Measurements from ENCODE around the gene TRMT2A. TPM values are rescaled to one million over a fixed set of nuclear protein-coding genes. Genes with fewer than 3 reads are reported as not detected.
"Not testable (repeated sequence)": the region's sequence is repeated elsewhere in the genome, so short reads cannot be mapped to it uniquely, and the experiment has no call there.

TRMT2A gene, protein sequence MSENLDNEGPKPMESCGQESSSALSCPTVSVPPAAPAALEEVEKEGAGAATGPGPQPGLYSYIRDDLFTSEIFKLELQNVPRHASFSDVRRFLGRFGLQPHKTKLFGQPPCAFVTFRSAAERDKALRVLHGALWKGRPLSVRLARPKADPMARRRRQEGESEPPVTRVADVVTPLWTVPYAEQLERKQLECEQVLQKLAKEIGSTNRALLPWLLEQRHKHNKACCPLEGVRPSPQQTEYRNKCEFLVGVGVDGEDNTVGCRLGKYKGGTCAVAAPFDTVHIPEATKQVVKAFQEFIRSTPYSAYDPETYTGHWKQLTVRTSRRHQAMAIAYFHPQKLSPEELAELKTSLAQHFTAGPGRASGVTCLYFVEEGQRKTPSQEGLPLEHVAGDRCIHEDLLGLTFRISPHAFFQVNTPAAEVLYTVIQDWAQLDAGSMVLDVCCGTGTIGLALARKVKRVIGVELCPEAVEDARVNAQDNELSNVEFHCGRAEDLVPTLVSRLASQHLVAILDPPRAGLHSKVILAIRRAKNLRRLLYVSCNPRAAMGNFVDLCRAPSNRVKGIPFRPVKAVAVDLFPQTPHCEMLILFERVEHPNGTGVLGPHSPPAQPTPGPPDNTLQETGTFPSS
- 111 and 113 TPM in 2 replicates for total RNA-seq

DNA sequence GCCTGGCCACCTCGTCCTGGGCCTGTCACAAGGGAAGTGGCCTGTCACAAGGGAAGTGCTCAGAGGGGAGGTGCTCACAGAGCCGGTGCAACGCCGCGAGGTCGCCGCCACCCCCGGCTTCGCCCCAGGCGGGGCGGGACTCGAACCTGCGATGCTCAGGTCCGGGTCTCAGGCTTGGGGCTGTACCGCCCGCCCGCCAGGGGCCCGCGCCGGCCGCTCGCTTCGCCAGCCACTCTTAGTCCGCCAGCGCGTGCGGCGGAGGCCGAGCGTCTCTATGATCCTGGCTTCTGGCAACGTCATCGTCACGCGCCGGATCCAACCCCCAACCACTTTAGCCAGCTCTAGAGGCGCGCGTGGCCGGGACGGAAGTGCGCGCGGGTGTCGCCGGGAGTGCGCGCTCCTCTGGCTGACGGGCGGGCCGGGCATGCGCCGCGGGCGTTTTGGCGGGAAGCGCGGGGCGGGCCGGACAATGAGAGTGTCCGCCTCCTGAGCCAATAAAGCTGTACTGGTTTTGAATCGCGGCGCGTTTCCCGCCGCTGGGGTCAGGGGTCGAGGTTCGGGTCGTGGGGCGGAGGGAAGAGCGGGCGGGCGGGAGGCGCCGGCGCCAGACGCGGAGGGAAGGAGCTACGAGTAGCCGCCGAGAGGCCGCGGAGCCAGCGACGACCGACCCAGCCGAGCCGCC, at the start of gene TRMT2A:
Gene TRMT2A (minus strand): TSS at position 276 of the 682 bp plus-strand sequence. CDS start 320 bp downstream, outside the sequence.
- intact Hi-C loops (cut with micrococcal nuclease): loop anchor here (1.0 to 5.0 kb wide), 12 partner anchors 14 to 995 kb away; partner anchors contain the start of genes ARVCF, DGCR2, DGCR6L and DGCR8

DNA sequence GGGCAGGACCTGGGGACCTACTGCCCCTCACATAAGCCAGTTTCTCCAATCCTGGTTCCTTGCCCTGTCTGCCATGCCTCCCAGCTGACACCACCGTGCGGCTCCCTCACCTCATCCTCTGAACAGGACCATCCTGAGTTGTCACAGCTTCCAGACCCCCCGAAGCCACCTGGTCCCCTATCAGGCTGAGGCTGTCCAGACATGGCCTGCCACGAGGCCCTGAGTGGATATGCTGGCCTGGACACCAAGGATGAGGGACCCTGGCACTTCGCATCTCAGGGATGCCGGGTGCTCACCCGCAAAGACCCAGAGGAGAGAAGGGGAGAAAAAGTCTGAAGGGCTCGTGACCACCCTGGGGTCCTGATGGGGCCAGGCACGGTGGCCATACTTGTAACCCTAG, 49.7 kb upstream of the TRMT2A start:
- intact Hi-C loops (cut with micrococcal nuclease): no loop called here

DNA sequence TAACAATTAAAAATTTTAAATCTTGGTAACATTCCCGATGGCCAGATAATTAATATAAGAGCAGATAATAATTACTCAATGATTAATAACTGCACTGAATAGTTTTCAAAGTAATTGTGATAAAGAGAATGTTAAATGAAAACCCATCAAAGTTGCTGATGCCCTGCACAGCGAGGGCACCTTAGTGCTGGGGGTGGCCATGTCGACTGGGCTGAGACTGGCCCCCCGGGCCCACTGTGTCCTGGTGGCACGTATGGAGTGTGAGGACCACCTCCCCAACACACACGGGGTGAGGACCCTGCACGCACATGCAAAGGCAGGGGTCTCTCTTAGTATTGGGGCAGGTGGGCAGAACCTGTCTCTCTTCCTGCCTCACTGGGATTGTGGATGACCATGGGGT, 48.9 kb upstream of the TRMT2A start:
- intact Hi-C loops (cut with micrococcal nuclease): no loop called here

DNA sequence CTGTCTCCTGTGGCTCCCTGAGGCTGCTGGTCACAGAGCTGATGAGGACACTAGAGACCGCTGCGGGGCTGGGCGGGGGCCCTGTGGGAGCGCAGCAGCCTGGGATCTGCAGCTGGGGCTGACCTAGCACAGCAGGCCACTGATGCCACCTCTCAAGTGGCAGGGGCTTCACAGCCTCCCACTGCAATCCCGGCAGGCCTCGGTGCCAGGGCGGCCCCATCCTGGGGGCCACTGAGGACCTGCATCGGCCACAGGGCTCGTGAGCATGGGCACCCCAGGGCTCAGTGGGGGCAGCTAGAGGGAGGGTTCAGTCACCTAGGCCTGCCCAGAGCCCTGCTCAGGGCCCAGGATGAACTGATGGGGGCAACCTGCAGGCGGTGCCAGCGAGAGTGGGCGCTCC, 48.4 kb upstream of the TRMT2A start:
- intact Hi-C loops (cut with micrococcal nuclease): no loop called here

DNA sequence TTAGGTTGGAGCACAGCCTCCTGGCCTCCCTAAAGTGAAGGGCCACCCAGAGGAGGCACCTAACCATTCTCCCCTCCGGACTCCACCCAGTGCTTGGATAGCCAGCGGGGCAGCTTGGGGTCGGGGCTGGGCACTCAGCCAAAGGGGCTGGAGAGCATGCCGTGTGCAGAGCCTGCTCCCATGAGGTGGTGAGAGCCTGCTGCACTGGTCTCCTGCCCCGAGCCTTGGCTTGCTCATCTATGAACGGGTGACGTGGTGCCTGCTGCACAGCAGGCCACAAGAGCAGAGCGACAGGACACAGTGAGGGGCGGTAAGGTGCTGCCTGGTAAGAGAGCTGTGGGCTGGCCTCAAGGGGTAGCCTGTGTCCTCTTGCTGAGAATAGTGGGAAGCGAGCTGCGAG, 47.8 kb upstream of the TRMT2A start:
- intact Hi-C loops (cut with micrococcal nuclease): no loop called here

DNA sequence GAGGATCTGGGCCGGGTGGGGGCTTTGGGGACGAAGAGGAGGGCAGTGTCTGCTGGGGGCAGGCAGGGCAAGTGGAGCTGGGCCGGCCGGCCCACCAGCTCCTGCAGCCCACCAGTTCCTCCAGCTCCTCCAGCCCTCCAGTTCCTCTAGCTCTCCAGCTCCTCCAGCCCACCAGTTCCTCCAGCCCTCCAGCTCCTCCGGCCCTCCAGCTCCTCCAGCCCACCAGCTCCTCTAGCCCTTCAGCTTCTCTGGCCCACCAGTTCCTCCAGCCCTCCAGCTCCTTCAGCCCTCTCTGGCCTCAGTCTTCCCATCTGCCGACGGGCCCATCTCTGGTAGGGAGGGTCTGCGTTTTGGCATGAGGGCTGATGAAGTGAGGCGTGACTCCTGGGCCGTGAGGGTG, 43.0 kb upstream of the TRMT2A start:
- intact Hi-C loops (cut with micrococcal nuclease): no loop called here

DNA sequence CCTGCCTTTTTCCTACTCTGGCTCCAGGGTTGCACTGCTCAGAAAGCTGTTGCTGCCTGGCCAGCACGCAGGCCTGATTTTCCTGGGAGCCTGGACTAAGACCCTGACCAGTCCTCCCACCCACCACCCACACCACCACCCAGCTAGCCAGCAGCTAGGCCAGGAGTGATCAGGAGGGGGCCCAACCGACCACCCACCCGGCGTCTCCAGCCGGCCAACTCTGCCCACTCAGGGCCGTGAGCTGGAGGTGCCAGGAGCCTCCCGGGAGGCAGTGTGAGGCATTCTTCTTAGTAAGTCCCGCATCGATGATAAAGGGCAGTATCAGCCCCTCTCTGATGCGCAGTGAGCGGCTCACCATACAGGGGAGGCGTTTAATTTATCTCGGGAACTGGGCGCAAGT, 42.5 kb upstream of the TRMT2A start:
- intact Hi-C loops (cut with micrococcal nuclease): not testable (repeated sequence)

DNA sequence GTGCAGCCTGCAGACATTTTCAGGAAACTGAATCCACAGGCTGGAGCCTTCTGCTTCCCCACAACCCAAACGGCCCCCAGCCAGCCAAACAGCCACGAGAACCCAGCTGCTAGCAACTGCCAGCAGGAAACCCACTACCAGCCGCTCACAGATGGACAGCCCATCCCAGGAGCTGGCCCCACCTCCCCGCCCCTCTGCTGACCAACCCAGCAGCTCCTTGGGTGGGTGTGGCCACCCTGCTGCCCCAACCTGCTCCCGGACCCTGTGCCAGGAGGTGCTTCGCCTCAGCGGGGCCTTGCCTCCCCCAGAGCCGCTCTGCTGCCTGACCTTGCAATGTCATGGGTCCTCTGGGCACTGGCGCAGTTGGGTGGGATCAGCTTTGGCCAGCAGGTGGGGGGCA, 42.0 kb upstream of the TRMT2A start:
- intact Hi-C loops (cut with micrococcal nuclease): no loop called here

DNA sequence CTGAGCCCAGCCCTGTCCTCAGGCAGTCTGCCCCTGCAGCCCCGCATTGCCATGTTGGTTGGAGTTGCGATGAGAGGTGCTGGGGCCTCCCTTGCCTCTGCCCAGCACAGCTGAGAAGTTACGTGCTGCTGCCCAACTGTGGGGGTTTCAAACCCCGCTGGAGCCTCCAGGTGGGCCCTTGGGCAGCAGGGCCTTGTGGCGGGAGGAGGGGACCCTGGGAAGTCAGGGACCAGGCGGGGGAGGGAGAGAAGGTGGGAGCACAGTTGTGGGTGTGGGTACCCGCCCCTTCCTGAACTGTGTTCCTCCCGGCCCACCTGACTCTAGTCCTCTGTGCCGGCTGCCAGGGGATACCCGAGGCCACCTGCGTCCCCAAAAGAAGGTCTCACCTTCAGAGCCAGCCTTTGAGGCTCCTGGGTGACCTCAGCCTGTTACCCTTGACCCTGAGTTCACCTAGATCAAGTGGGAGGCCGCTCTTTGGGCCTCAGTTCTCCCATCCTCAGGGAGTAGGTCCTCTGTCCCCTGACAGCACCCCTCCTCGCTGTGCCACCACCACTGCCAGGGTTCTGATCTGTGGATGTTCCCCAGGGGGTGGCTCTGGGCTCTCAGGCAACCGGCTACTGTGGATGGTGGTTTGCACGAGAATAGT, 41.5 kb upstream of the TRMT2A start:
- intact Hi-C loops (cut with micrococcal nuclease): no loop called here

DNA sequence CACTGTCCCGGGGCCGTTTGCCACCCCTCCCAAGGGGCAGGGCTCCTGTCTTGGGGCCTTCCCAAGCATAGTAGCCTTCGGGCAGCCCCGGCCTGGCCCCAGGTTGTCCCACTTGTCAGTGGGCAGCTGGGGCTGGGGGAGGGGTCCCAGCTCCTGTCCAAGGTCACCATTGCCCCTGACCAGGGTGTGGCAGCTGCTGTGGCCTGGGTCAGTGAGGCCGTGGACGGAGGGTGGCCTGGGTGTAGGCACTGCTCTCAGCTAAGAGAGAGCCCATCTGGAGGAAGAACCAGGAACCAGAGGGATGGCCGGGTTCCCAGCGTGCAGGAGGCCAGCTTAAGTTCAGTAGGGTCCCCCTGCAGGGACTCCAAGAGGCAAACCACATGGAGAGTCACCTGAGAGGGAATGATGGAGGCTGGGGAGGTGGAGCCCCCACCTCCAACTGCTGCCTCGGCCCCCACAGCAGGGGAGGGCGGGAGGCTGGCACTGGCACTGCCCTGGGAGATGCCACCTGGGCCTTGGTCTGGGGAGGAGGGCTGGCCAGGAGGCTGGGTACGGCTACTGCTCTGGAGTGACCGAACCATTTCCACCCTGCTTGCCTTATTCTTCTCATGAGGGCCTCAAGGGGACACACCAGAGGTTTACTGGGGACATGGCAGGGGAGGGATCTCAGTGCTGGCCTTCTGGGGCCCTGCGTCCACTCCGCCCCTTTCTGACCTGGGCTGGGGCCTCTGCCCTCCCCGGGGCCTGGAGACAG, 40.6 kb upstream of the TRMT2A start:
- intact Hi-C loops (cut with micrococcal nuclease): loop anchor here (1.0 kb wide), 5 partner anchors 81 to 299 kb away; partner anchors contain the start of gene RTN4R

DNA sequence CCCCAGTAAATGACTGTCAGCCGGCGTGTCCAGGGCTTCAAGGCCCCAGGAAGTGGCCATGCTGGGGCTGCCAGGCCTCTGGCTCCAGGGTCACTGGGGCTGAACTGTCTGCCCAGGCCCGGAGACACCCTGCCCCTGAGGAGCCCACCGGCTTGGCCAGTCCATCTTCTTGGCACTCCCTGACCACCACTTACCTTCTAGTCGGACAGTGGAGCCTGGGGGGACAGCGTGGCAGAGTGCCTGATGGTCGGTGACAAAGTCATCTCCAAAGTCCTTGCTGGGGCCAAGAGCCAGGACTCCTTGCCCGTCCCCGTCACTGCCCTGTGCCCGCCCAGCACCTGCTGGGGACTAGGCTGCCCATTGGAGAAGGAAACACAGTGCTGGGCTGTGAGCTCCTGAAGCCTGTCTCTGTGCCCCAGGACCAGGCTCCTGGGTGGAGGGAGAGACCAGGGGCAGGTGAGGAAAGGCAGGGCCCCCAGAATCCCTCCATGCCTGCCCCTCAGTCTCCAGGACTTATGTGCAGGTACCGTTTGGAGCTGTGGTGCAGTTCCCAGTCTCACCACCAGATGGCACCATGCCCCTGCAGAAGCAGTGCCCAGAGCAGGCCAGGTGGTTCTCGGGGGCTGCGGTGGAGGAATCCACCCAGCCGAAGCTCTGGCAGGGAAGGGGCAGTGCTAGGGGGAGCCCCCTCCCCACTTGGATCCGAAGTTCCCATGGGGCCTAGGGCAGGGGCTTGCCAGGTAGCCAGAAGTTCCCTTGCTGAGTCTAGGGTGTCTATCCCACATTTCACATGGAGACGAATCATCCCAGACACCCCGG, 39.8 kb upstream of the TRMT2A start:
- intact Hi-C loops (cut with micrococcal nuclease): loop anchor here (1.0 kb wide), 5 partner anchors 81 to 299 kb away; partner anchors contain the start of gene RTN4R

DNA sequence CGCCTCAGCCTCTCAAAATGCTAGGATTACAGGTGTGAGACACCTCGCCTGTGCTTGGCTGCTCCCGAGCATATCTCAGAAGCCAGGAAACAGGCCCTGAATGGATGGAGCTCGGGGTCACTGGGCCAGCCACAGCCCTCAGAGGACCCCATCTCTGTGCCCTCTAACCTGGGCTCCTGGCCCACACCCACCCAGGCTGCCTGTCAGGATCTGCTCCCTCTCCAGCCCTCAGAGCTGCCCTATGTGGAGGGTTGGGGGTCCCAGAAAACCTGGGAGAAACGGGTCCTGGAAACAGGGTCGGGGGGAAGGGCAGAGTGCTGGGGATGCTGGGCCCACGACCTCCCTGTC, 39.0 kb upstream of the TRMT2A start:
- intact Hi-C loops (cut with micrococcal nuclease): no loop called here

DNA sequence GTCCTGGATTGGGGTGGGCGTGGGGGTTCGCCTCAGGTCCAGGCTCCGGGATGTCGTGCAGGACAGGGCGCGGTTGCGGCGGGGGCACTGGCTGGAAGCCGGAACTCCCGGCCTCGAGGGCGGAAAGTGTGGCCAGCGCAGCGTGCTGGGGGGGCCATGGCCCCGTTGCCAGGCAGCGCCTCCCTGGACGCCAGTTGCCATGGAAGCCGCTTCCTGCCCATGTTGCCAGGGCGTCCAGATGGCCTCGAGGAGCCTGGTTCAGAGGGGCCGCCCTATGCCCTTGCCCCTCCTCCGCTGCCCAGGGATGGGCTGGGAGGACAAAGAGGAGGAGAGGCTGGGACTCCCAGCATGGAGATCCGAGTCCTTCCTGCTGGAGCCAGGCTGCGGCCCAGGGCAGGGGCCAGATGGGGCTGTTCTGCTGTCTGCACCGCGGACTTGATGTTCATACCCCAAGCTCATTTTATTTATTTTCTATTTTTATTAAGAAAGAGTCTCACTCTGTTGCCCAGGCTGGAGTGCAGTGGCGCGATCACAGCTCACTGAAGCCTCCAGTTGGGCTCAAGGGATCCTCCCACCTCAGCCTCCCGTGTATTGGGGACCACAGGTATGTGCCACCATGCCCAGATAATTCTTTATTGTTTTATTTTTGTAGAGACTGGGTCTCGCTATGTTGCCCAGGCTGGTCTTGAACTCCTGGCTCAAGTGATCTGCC, 38.5 kb upstream of the TRMT2A start:
- intact Hi-C loops (cut with micrococcal nuclease): no loop called here

DNA sequence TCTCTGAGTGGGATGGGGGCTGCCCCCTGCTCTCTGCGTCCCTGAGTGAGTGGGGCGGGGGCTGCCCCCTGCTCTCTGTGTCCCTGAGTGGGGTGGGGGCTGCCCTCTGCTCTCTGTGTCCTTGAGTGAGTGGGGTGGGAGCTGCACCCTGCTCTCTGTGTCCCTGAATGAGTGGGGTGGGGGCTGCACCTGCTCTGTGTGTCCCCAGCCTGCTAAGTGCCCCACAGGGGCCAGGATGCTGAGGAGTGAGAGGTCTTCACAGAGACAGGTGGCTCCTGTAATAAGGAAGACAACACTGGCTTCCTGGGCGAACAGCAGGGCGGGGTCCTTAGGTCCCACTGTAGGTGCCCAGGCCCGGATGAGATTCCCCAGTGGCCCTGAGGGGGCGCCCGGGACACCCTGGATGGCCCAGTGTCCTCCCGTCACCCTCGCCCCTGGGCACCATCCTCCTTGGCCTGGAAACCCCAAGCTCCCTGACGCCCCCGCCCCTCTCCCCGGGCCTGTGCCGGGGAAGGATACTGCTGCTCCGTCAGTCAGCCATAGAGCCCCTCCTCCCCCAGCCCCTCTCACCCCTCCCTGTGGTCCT, 37.7 kb upstream of the TRMT2A start:
- intact Hi-C loops (cut with micrococcal nuclease): no loop called here

DNA sequence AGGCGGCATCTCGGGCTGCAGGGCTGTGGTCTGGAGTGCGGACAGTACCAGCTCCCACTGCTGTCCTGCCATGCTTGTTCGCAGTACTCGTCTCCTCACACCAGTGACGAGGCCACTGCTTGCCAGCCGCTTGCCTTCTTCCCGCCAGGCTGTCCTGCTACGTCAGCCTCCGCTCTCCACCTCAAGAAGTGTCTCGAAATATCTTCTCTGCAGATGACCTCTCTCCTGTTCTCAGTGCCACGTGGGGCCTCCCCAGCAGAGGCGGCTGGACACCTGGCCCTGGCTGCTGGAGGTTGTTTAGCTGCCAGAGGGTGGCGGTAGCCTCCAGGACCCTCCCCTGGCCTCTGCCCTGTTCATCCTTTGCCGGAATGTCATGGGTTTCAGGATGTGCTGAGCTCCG, 36.9 kb upstream of the TRMT2A start:
- intact Hi-C loops (cut with micrococcal nuclease): no loop called here

DNA sequence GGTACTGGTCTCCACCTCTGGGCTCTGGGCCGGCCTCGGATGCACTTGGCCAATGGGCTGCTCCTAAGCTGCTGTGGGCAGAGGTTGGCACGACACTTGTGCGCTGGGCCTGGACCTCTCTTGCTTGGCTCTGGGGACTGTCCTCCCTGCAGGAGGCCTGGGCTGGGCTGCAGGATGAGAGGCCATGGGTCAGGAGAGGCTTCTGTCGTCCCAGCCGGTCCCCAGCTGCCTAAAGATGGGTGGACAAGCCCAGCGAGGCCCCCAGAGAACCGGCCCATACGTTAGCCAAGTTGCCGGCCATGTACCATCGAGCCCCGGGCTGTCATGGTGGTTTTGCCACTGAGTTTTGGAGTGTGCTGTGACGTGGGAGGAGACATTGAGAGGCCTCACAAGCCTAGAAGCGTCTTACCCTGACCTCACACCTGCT, 35.5 kb upstream of the TRMT2A start:
- intact Hi-C loops (cut with micrococcal nuclease): no loop called here

DNA sequence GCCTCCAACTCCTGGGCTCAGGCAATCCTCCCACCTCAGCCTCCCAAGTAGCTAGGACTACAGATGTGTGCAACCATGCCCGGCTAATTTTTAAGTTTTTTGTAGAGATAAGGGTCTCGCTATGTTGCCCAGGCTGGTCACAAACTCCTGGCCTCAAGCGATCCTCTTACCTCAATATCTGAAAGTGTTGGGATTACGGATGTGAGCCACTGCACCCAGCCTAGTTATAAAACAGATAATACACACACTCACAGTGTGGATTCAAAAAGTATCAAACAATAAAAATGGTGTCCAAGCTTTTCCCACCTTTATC, 34.2 kb upstream of the TRMT2A start:
- intact Hi-C loops (cut with micrococcal nuclease): no loop called here

DNA sequence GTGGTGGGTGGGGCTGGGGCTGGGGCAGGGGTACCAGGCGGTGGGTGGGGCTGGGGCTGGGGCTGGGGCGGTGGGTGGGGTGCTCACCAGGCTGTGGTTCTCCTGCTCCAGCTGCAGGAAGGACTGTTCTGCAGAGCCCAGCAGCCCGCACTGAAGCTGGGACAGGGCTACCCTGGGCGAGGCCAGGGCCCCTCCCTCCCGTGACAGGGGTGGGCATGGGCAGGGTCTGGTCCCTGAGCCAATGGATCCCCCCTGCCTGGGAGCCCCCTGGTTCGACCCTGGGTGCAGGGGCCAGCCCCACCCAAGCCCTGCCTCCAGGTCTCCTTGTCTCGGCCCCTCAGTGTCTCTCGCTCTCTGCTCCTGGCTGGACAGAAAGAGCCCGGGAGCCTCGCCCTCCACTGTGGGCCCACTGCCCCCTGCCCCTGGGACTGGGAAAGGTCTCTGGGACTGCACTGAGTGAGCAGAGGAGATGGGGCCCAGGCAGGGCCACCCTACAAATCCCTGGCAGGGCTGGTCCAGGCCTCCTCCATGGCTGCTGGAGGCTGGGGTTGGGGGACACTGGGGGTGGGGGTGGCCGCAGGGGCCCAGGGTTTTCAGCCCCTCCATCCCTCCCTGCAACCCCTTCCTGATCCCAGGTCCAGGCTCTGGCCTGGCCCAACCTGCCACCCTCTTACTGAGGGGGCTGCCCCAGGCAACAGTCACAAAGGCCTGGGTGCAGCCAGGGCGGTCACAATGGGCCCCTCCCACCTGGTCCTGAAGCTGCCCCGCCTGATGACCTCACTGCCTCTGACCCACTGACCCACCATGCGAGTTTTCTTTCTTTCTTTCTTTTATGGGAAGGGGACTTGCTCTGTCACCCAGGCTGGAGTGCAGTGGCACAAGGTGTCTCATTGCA, 33.6 kb upstream of the TRMT2A start, which contains the start of gene CCDC188:
Gene CCDC188 (minus strand): TSS at position 675 of the 895 bp plus-strand sequence. CDS start 69 bp downstream, at position 606.
- intact Hi-C loops (cut with micrococcal nuclease): no loop called here

Measured in T-helper 1 cell treated with Interleukin-12 subunit alpha and Interleukin-12 subunit beta and Interleukin-4 antibody, amounts not matched to agents 30 ng/mL and 1 ng/mL, for 36 hours (primary cell).